ACC112 (cell line): Measurements from ENCODE around the gene CTXND1.

Experiments used
- H2AFZ ChIP-seq: fragments of 200-600 bp; sonication (generic); one replicate; pipeline ENCODE4 v1.6.0; 2017; ENCODE audit warnings: antibody characterized with exemption, low read length; ENCODE audit not compliant: unreplicated experiment
- H3K27ac ChIP-seq: fragments of 200-600 bp; sonication (generic); 2 replicates; pipeline ENCODE4 v1.5.1; 2014; ENCODE audit warnings: low read depth, mild to moderate bottlenecking, antibody characterized with exemption, low read length, moderate library complexity
- H3K27me3 ChIP-seq: fragments of 200-600 bp; sonication (generic); 2 replicates; pipeline ENCODE4 v1.6.1; 2014; ENCODE audit warnings: mild to moderate bottlenecking, antibody characterized with exemption, low read length, moderate library complexity, mixed read lengths; ENCODE audit not compliant: insufficient read depth
- H3K36me3 ChIP-seq: fragments of 200-600 bp; sonication (generic); 2 replicates; pipeline ENCODE4 v1.6.1; 2016; ENCODE audit warnings: mild to moderate bottlenecking, antibody characterized with exemption, low read length, moderate library complexity, mixed read lengths; ENCODE audit not compliant: insufficient read depth
- H3K4me1 ChIP-seq: fragments of 200-600 bp; sonication (generic); one replicate; pipeline ENCODE4 v1.6.1; 2016; ENCODE audit warnings: low read length, mixed read lengths; ENCODE audit not compliant: insufficient read depth, unreplicated experiment, control insufficient read depth
- H3K4me3 ChIP-seq: fragments of 200-600 bp; sonication (generic); 2 replicates; pipeline ENCODE4 v1.5.1; 2014; ENCODE audit warnings: mild to moderate bottlenecking, low read depth, low read length
- H3K79me2 ChIP-seq: fragments of 200-600 bp; sonication (generic); one replicate; pipeline ENCODE4 v1.6.0; 2016; ENCODE audit warnings: low read length; ENCODE audit not compliant: control insufficient read depth, unreplicated experiment, insufficient read depth

Gene CTXND1

DNA sequence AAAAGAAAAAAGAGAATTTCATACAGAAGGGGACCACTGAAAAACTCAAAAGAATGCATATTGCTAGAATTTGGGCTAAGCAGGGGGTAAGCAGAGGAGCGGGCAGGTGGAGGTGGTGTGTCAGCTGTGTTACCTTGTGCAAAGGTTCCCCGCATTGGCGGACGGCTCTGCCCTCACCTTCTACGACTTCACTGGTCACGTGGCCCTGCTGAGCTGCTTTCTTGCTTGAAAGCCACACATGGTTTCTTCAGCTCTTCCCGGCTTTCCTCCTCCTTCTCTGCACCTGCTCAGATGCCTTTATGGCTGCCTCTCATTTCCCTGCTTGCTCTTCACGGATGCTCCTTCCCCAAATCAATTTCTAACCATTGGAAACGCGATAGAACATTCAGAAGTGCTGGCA is 68.7 kb downstream of the CTXND1 start:
- Histone ChIP-seq H3K27ac (no peak overlapping the region), H3K36me3 (peaks cover 44% of the 10 kb centered on the region), H3K27me3 (no peaks in the 10 kb centered on the region), H3K4me3 (no peak overlapping the region), H2AFZ (no peak overlapping the region), H3K79me2 (no peaks in the 10 kb centered on the region), H3K4me1 (peaks cover 11% of the 10 kb centered on the region)

- Histone ChIP-seq H3K27ac (no peak overlapping the region), H3K36me3 (peaks cover 45% of the 10 kb centered on the region), H3K4me3 (no peak overlapping the region), H3K4me1 (peaks cover 11% of the 10 kb centered on the region), H3K27me3 (no peaks in the 10 kb centered on the region), H3K79me2 (no peaks in the 10 kb centered on the region), H2AFZ (no peak overlapping the region)
These were observed 69.3 kb downstream of the CTXND1 start for GRCh38 chr15:80182611-80183261.

GRCh38 chr15:80180986-80181385 is 71.0 kb downstream of the CTXND1 start:
- Histone ChIP-seq H3K4me1 (peaks cover 11% of the 10 kb centered on the region), H3K4me3 (no peak overlapping the region), H3K27ac (no peak overlapping the region), H2AFZ (no peak overlapping the region), H3K27me3 (no peaks in the 10 kb centered on the region), H3K79me2 (no peaks in the 10 kb centered on the region), H3K36me3 (peaks cover 44% of the 10 kb centered on the region)

- Histone ChIP-seq H3K4me1 (peaks cover 11% of the 10 kb centered on the region), H3K27ac (no peak overlapping the region), H2AFZ (no peak overlapping the region), H3K4me3 (no peak overlapping the region), H3K36me3 (peaks cover 43% of the 10 kb centered on the region), H3K79me2 (no peaks in the 10 kb centered on the region), H3K27me3 (no peaks in the 10 kb centered on the region)
These were observed 71.5 kb downstream of the CTXND1 start for GRCh38 chr15:80180468-80180867.

DNA sequence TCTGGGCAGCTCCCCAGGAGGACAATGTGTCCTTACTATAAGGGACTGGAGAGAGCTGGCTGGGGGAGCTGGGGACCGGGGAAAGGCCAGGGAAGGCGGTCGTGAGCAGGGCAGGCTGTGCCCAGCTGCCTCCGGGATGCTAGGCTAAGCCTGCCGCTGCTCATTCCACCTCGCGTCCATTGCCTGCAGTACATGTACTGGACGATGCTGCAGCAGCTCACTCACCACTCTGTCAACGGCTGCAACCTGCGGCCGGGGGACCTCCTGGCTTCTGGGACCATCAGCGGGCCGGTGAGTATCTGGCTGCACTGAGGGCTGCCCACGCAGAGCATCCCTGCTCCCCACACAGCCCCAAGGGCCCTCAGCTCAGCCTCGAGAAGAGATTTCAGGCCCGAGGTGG is 72.1 kb downstream of the CTXND1 start:
- H3K27me3 ChIP-seq, result no peaks in the 10 kb centered on the region
- H3K79me2 ChIP-seq, result no peaks in the 10 kb centered on the region
- no peak overlapping the region for H3K4me3 ChIP-seq
- H3K27ac ChIP-seq, result no peak overlapping the region
- no peak overlapping the region for H2AFZ ChIP-seq
- peaks cover 11% of the 10 kb centered on the region for H3K4me1 ChIP-seq
- H3K36me3 ChIP-seq, result peaks cover 39% of the 10 kb centered on the region

DNA sequence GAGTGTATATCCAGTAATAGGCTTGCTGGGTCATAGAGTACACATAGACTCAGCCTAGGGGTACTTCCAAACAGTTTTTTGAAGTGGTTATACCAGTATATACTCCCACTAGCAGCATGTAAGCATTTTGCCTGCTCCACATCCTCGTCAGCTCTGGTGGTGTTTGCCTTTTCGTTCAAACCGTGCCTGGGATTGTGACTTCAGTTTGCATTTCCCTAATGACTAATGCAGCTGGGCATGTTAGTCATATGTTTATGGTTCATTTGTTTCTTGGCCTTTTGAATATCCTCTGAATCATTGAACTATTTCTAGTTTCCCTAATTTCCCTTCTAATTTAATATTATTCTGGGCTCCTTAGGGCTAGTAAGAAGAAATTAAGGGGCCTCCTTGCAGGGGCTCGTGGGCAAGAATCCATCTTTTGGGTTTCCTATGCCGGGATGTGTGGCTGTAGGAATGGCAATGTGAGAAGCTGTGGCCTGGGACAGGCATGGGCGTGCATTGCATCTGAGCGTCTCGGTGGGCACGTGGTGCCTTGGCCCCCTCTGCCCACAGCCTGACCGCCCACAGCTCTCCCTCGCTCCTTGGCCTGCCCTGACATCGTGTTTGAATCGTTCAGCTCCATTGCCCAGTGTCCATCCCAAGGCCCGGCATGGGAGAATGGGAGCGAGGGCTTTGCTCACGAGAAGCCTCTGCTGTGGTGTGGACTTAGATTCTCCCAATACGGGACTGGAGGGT is 72.8 kb downstream of the CTXND1 start:
- Histone ChIP-seq H3K4me3 (no peak overlapping the region), H3K27ac (peak overlapping the region; percentile 76), H3K36me3 (peaks cover 36% of the 10 kb centered on the region), H2AFZ (no peak overlapping the region), H3K4me1 (peaks cover 19% of the 10 kb centered on the region), H3K79me2 (no peaks in the 10 kb centered on the region), H3K27me3 (no peaks in the 10 kb centered on the region)

- H3K4me1 ChIP-seq, result peaks cover 32% of the 10 kb centered on the region
- H3K27ac ChIP-seq, result no peak overlapping the region
- H3K36me3 ChIP-seq, result peaks cover 26% of the 10 kb centered on the region
- no peak overlapping the region for H3K4me3 ChIP-seq
- H3K27me3 ChIP-seq, result no peaks in the 10 kb centered on the region
- no peaks in the 10 kb centered on the region for H3K79me2 ChIP-seq
- no peak overlapping the region for H2AFZ ChIP-seq
These were observed 74.9 kb downstream of the CTXND1 start for GRCh38 chr15:80177156-80177555.

DNA sequence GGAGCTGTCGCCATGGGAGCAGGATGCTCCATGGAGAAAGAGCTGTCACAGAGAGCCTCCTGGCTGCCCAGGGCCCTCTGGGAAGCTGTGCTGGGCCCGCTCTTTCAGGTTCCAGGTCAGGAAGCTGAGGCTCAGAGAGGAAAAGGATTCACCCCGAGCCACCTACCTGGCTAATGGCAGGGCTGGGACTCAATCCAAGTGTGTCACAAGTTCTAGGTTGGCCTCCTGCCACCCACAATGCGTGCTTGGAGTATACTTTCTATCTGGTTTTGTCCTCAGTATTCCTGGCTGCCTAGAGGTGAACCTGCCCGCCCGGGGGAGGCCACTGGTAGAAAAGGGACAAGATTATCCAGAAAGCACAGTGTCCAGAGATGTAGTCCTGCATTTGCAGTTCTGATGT is 75.6 kb downstream of the CTXND1 start:
- no peaks in the 10 kb centered on the region for H3K79me2 ChIP-seq
- H3K27me3 ChIP-seq, result no peaks in the 10 kb centered on the region
- H3K36me3 ChIP-seq, result peaks cover 19% of the 10 kb centered on the region
- H3K27ac ChIP-seq, result no peak overlapping the region
- H3K4me1 ChIP-seq, result peaks cover 32% of the 10 kb centered on the region
- H2AFZ ChIP-seq, result no peak overlapping the region
- no peak overlapping the region for H3K4me3 ChIP-seq

DNA sequence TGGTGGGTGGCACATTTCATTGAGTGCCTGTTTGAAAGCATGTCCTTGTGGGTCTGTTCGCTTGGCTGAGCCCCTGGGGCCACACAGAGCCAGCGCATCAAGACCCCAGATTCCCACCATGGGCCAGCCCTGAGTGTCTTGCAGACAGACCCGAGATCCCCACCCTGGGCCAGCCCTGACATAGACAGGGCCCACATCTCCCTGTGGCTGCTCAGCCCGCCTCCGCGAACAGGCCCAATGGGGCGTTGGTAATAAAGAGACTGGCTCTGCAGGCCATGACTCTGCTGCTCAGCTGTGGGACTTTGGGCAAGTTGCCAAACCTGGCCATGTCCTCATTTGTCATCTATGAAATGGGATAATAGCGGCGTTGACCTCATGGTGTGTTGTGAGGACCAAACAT is 76.6 kb downstream of the CTXND1 start:
- peaks cover 16% of the 10 kb centered on the region for H3K36me3 ChIP-seq
- H3K79me2 ChIP-seq, result no peaks in the 10 kb centered on the region
- H3K27ac ChIP-seq, result no peak overlapping the region
- H3K27me3 ChIP-seq, result no peaks in the 10 kb centered on the region
- H3K4me3 ChIP-seq, result no peak overlapping the region
- peaks cover 32% of the 10 kb centered on the region for H3K4me1 ChIP-seq
- no peak overlapping the region for H2AFZ ChIP-seq

DNA sequence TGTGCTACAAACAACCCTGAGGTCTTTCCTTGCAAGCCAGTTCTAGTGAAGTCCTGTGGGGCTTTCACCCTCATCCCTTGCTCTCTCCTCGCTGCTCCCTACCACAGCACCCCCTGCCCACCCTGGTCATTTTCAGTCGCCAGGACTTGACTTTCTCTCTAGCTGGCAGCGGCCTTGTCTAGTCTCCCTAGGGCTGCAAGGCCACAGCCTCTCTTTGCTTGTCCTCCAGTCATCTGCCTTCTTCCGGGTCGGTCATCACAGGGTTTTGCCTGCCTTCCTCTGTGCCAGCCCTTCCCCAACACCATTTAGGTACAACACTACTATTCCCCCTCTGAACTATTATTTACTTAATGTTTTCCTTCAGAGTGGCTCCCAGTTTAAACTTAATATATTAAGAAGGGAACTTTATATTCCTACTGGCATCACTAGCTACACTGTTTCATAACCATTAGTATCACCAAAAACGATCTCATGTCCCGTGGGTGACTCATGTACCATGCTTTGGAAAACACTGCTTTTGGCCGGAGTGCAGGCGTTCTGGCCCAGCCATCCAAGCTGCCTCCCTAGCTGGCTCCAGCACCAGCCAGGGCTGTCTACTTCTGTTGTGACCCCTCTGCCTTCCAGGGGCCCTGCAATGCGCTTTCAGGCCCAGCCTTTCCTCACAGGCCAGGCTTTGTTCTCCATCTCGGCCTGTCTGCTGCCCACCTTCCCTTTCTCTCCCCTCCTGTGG is 77.8 kb downstream of the CTXND1 start:
- H3K4me3 ChIP-seq, result no peak overlapping the region
- H3K36me3 ChIP-seq, result peaks cover 16% of the 10 kb centered on the region
- no peaks in the 10 kb centered on the region for H3K27me3 ChIP-seq
- peaks cover 25% of the 10 kb centered on the region for H3K4me1 ChIP-seq
- peak overlapping the region; percentile 56 for H3K27ac ChIP-seq
- H2AFZ ChIP-seq, result no peak overlapping the region
- no peaks in the 10 kb centered on the region for H3K79me2 ChIP-seq
